Measurements from ENCODE around the gene RTN4RL1.

DNA sequence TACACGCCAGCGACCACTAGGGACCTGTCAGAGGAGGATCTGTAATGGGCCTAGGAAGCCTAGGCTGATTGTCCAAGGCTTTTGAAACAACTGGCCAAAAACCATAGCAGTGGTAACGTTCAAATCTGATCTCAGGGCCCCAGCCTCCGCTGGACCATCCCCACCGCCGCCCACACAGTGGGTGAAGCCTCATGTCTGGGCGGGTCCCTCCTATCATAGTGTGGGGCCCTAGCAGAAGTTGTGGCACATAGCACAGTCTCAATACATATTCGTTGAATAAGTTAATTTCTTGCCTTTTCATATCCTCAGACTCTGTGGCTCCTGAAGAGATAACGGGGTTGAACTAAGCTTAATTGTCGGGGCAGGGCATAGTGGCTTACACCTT is 5.6 kb upstream of the RTN4RL1 start:
- no peak for TF ChIP-seq EP300 (IDR thresholded peaks at IDR 0.05)
- TF ChIP-seq, protein P1, sequence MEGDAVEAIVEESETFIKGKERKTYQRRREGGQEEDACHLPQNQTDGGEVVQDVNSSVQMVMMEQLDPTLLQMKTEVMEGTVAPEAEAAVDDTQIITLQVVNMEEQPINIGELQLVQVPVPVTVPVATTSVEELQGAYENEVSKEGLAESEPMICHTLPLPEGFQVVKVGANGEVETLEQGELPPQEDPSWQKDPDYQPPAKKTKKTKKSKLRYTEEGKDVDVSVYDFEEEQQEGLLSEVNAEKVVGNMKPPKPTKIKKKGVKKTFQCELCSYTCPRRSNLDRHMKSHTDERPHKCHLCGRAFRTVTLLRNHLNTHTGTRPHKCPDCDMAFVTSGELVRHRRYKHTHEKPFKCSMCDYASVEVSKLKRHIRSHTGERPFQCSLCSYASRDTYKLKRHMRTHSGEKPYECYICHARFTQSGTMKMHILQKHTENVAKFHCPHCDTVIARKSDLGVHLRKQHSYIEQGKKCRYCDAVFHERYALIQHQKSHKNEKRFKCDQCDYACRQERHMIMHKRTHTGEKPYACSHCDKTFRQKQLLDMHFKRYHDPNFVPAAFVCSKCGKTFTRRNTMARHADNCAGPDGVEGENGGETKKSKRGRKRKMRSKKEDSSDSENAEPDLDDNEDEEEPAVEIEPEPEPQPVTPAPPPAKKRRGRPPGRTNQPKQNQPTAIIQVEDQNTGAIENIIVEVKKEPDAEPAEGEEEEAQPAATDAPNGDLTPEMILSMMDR (IDR thresholded peaks at IDR 0.05): peak in 1 of 3 experiments; percentile 29

Measured in esophagus muscularis mucosa (tissue), 3 donors.